ENCODE data around the gene FLYWCH2.

Gene FLYWCH2

GRCh38 chr16:2946649-2947048 is 63.6 kb downstream of the FLYWCH2 start:
- no peak for TF ChIP-seq CTCF (IDR thresholded peaks at IDR 0.05; ENCODE audit: low read depth, low read length)
- no peak overlapping the region for H3K4me3 ChIP-seq (replicated peaks in 1 of 2; ENCODE audit: low read depth in 2 of 2, low read length in 2 of 2)
- no peak for DNase-seq (ENCODE audit: low read depth in 2 of 2)

All from cardiac fibroblast (primary cell).